Neuronal stem cell (in vitro differentiated cells): ENCODE results near the gene GPAT2.
"Not testable (repeated sequence)": the region's sequence is repeated elsewhere in the genome, so short reads cannot be mapped to it uniquely, and the experiment has no call there.

Experiments used
- DNase-seq: peaks from one replicate; pipeline ENCODE4 v3.0.0-alpha.2; 2013; ENCODE audit warnings: low spot score
- H2AFZ ChIP-seq: one replicate; pipeline ENCODE4 v1.6.1; 2013; ENCODE audit warnings: mild to moderate bottlenecking, low read length, inconsistent platforms
- H2AK5ac ChIP-seq: 2 replicates; pipeline ENCODE4 v1.6.1; 2013; ENCODE audit warnings: low read depth, mild to moderate bottlenecking, inconsistent platforms, low read length, moderate library complexity, mixed read lengths
- H2BK120ac ChIP-seq: 2 replicates; pipeline ENCODE4 v1.6.1; 2013; ENCODE audit warnings: low read depth, mild to moderate bottlenecking, inconsistent platforms, low read length, moderate library complexity, mixed read lengths
- H2BK12ac ChIP-seq: one replicate; pipeline ENCODE4 v1.6.1; 2013; ENCODE audit warnings: low read length, inconsistent platforms
- H2BK15ac ChIP-seq: 2 replicates; pipeline ENCODE4 v1.6.1; 2013; ENCODE audit warnings: mild to moderate bottlenecking, low read length, inconsistent platforms, mixed read lengths
- H2BK5ac ChIP-seq: one replicate; pipeline ENCODE4 v1.6.1; 2013; ENCODE audit warnings: inconsistent platforms, mild to moderate bottlenecking, low read length, moderate library complexity
- H3K14ac ChIP-seq: one replicate; pipeline ENCODE4 v1.6.1; 2013; ENCODE audit warnings: low read length, inconsistent platforms
- H3K18ac ChIP-seq: 2 replicates; pipeline ENCODE4 v1.6.1; 2013; ENCODE audit warnings: low read length, inconsistent platforms
- H3K23ac ChIP-seq: 2 replicates; pipeline ENCODE4 v1.6.1; 2013; ENCODE audit warnings: low read depth, mild to moderate bottlenecking, mixed read lengths, low read length, inconsistent platforms; ENCODE audit not compliant: poor library complexity
- H3K27ac ChIP-seq: replicated peaks from 3 replicates; pipeline ENCODE4 v1.5.1; 2013; ENCODE audit warnings: low read length, inconsistent platforms
- H3K27me3 ChIP-seq, 3 experiments: 2 replicates each; pipeline ENCODE4 v1.6.1; 2013; ENCODE audit warnings: low read length in 3 of 3, mild to moderate bottlenecking in 2 of 3, inconsistent platforms in 1 of 3, low read depth in 1 of 3, mixed read lengths in 1 of 3, moderate library complexity in 1 of 3; ENCODE audit not compliant: control insufficient read depth in 3 of 3, insufficient read depth in 3 of 3
- H3K36me3 ChIP-seq, 2 donors: replicated peaks in 1 of 2; 2 replicates each; pipeline ENCODE4 v1.6.1; 2013; ENCODE audit warnings: low read length in 2 of 2; ENCODE audit not compliant: control insufficient read depth in 2 of 2, insufficient read depth in 2 of 2
- H3K4ac ChIP-seq: 2 replicates; pipeline ENCODE4 v1.6.1; 2013; ENCODE audit warnings: inconsistent platforms, mild to moderate bottlenecking, low read length, moderate library complexity
- H3K4me1 ChIP-seq, 2 donors: 1 replicate in 1 of 2; 2 replicates in 1 of 2; pipeline ENCODE4 v1.6.1; 2013; ENCODE audit warnings: low read length in 2 of 2, low read depth in 1 of 2; ENCODE audit not compliant: control insufficient read depth in 2 of 2, insufficient read depth in 1 of 2
- H3K4me2 ChIP-seq: one replicate; pipeline ENCODE4 v1.6.1; 2013; ENCODE audit warnings: mild to moderate bottlenecking, low read length, inconsistent platforms; ENCODE audit not compliant: insufficient read depth, poor library complexity, severe bottlenecking
- H3K4me3 ChIP-seq, 2 donors: 2 replicates each; pipeline ENCODE4 v1.5.1; 2013; ENCODE audit warnings: low read length in 2 of 2, mild to moderate bottlenecking in 2 of 2, inconsistent platforms in 1 of 2, moderate library complexity in 1 of 2
- H3K79me1 ChIP-seq: one replicate; pipeline ENCODE4 v1.6.1; 2013; ENCODE audit warnings: low read depth, mild to moderate bottlenecking, inconsistent platforms, low read length, moderate library complexity
- H3K9ac ChIP-seq: one replicate; pipeline ENCODE4 v1.6.1; 2013; ENCODE audit warnings: mild to moderate bottlenecking, low read depth, low read length, inconsistent platforms; ENCODE audit not compliant: poor library complexity
- H3K9me3 ChIP-seq, 2 donors: replicated peaks in 1 of 2; 2 replicates each; pipeline versions ENCODE3 to v1.6.1; 2013; ENCODE audit warnings: low read length in 2 of 2, mild to moderate bottlenecking in 2 of 2, inconsistent platforms in 1 of 2, low read depth in 1 of 2, mixed read lengths in 1 of 2, moderate library complexity in 1 of 2; ENCODE audit not compliant: control insufficient read depth in 2 of 2, insufficient read depth in 1 of 2
- H4K8ac ChIP-seq: one replicate; pipeline ENCODE4 v1.6.1; 2013; ENCODE audit warnings: low read depth, mild to moderate bottlenecking, inconsistent platforms, low read length, moderate library complexity
- H4K91ac ChIP-seq: one replicate; pipeline ENCODE4 v1.6.1; 2013; ENCODE audit warnings: low read length, low read depth, mild to moderate bottlenecking, inconsistent platforms; ENCODE audit not compliant: poor library complexity
- WGBS, 2 donors: extraction: QIAGEN DNeasy Blood & Tissue Kit; methylation state at CpG; one replicate each; pipeline ENCODE4 v1.1.7; 2013; ENCODE audit warnings: missing lambda C conversion rate in 2 of 2, mixed read lengths in 1 of 2; ENCODE audit not compliant: insufficient read length in 2 of 2, insufficient replicate concordance in 1 of 2; ENCODE audit errors: extremely low coverage in 2 of 2; 5-methylcytosine and 5-hydroxymethylcytosine counted together

GPAT2 gene

GRCh38 chr2:96049049-96049916 is 14.6 kb upstream of the GPAT2 start:
- not testable (repeated sequence) for H3K27ac ChIP-seq, H3K4ac ChIP-seq, H3K9me3 ChIP-seq, H3K4me3 ChIP-seq, H4K91ac ChIP-seq, H2AK5ac ChIP-seq, H2BK5ac ChIP-seq, H3K18ac ChIP-seq, H4K8ac ChIP-seq, H3K79me1 ChIP-seq, H3K9ac ChIP-seq, H2BK15ac ChIP-seq, H3K4me1 ChIP-seq, H3K27me3 ChIP-seq, H3K36me3 ChIP-seq, H3K14ac ChIP-seq, H2BK12ac ChIP-seq, DNase-seq, H2BK120ac ChIP-seq, H3K4me2 ChIP-seq, H3K23ac ChIP-seq
- no CpG with 5 or more reads among the region's 18 CpGs for WGBS, 2 donors
- peak overlapping the region; percentile 45 for H2AFZ ChIP-seq

GRCh38 chr2:96035554-96035953 is 838 bp upstream of the GPAT2 start:
- H3K9me3 ChIP-seq, H3K4me2 ChIP-seq, H3K9ac ChIP-seq, H3K23ac ChIP-seq, H3K27ac ChIP-seq, H2AK5ac ChIP-seq, H3K18ac ChIP-seq, H2BK15ac ChIP-seq, H3K4ac ChIP-seq, H2BK120ac ChIP-seq, H4K91ac ChIP-seq, DNase-seq, H3K36me3 ChIP-seq, H3K4me3 ChIP-seq, H4K8ac ChIP-seq, H3K4me1 ChIP-seq, H3K27me3 ChIP-seq, H2AFZ ChIP-seq, H3K14ac ChIP-seq, H3K79me1 ChIP-seq, H2BK12ac ChIP-seq, H2BK5ac ChIP-seq: not testable (repeated sequence)
- WGBS, 2 donors = no CpG with 5 or more reads among the region's 14 CpGs

DNA sequence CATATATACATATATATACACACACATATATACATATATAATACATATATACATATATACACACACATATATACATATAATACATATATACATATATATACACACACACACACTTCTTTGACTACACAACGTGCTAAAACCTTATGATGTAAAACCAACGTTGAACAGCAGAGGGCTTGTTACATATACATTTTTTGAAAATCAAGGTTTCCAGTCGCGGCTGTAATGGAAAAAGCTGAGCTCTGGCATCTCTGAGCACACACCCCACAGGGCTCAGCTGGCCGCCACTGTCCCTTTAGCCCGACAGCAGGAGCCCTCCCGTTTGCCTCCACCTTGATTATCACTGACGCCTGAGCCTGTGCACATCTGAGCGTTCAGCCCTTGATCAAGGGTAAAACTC is 719 bp downstream of the GPAT2 start:
- H3K9me3 ChIP-seq, DNase-seq: not testable (repeated sequence)

GRCh38 chr2:96027725-96028325 is 6.9 kb downstream of the GPAT2 start:
- not testable (repeated sequence) for H2BK5ac ChIP-seq, H3K4ac ChIP-seq, H3K4me2 ChIP-seq, H3K14ac ChIP-seq, DNase-seq, H3K27me3 ChIP-seq, H3K79me1 ChIP-seq, H2BK12ac ChIP-seq, H3K9ac ChIP-seq, H3K36me3 ChIP-seq, H3K4me3 ChIP-seq, H4K91ac ChIP-seq, H2AFZ ChIP-seq, H2BK120ac ChIP-seq, H3K18ac ChIP-seq, H3K9me3 ChIP-seq, H3K4me1 ChIP-seq, H4K8ac ChIP-seq, H2AK5ac ChIP-seq, H2BK15ac ChIP-seq, H3K27ac ChIP-seq, H3K23ac ChIP-seq
- WGBS, 2 donors = no CpG with 5 or more reads among the region's 16 CpGs

More for the DNA sequence above, 719 bp downstream of the GPAT2 start:
- not testable (repeated sequence) for H3K4me1 ChIP-seq, H2BK12ac ChIP-seq, H3K36me3 ChIP-seq, H4K91ac ChIP-seq, H2BK5ac ChIP-seq, H3K23ac ChIP-seq, H3K9ac ChIP-seq, H3K4me3 ChIP-seq, H3K4me2 ChIP-seq, H2BK120ac ChIP-seq, H3K14ac ChIP-seq, H4K8ac ChIP-seq, H3K27me3 ChIP-seq, H3K4ac ChIP-seq, H2BK15ac ChIP-seq, H3K79me1 ChIP-seq, H3K27ac ChIP-seq, H3K18ac ChIP-seq, H2AFZ ChIP-seq, H2AK5ac ChIP-seq
- no CpG with 5 or more reads among the region's 9 CpGs for WGBS, 2 donors
